Neutrophil (primary cell): Measurements from ENCODE around the gene ABCG8.

Source experiments
- H3K27ac ChIP-seq: fragments of 200-600 bp; sonication (generic); 2 replicates; pipeline ENCODE4 v1.5.1; 2016; ENCODE audit warnings: mild to moderate bottlenecking, moderate library complexity
- H3K27me3 ChIP-seq: fragments of 200-600 bp; sonication (generic); 2 replicates; pipeline ENCODE4 v1.6.0; 2016; ENCODE audit warnings: mild to moderate bottlenecking
- H3K36me3 ChIP-seq: fragments of 200-600 bp; sonication (generic); 2 replicates; pipeline ENCODE4 v1.5.1; 2017
- H3K4me1 ChIP-seq, 2 experiments: fragments of 200-600 bp in 1 of 2; sonication (generic) in 1 of 2; 1 replicate in 1 of 2; 2 replicates in 1 of 2; pipeline versions ENCODE4 v1.5.1 to v1.6.1; 2013 to 2016; ENCODE audit warnings: low read depth in 1 of 2, low read length in 1 of 2, mild to moderate bottlenecking in 1 of 2, moderate library complexity in 1 of 2; ENCODE audit not compliant: control insufficient read depth in 1 of 2, insufficient read depth in 1 of 2
- H3K4me3 ChIP-seq, 2 experiments: fragments of 200-600 bp in 1 of 2; sonication (generic) in 1 of 2; 1 replicate in 1 of 2; 2 replicates in 1 of 2; pipeline ENCODE4 v1.5.1; 2013 to 2016; ENCODE audit warnings: low read depth in 1 of 2, low read length in 1 of 2, mild to moderate bottlenecking in 1 of 2, moderate library complexity in 1 of 2
- H3K9me3 ChIP-seq: fragments of 200-600 bp; sonication (generic); 2 replicates; pipeline ENCODE4 v1.5.1; 2016
- TF ChIP-seq, protein P1 (sequence below): fragments of 200-600 bp; sonication (generic); IDR thresholded peaks from 2 replicates; pipeline ENCODE4 v1.5.1; 2016; ENCODE audit warnings: antibody characterized with exemption

Gene ABCG8

DNA sequence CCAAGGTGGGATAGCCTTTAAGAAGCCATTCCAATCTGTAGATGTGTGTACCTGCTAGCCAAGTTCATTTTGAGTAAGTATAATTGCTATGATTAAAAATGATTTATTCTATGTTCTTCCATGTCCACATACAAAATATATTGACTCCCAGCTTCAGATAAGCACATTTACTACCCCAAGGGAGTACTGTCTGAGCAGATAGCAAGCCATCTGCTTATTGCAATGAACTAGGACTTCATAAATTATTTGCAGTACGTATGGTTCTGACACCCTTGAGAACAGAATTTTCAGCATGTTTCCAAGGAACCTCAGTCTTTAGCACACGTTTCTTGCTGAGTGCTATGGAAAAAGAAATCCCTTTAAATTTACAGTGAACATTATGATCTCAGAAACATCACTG lies 28.3 kb upstream of the ABCG8 start:
- H3K4me1 ChIP-seq = no peaks in the 10 kb centered on the region
- no peaks in the 10 kb centered on the region for H3K9me3 ChIP-seq
- no peak overlapping the region for H3K4me3 ChIP-seq
- TF ChIP-seq, protein P1, sequence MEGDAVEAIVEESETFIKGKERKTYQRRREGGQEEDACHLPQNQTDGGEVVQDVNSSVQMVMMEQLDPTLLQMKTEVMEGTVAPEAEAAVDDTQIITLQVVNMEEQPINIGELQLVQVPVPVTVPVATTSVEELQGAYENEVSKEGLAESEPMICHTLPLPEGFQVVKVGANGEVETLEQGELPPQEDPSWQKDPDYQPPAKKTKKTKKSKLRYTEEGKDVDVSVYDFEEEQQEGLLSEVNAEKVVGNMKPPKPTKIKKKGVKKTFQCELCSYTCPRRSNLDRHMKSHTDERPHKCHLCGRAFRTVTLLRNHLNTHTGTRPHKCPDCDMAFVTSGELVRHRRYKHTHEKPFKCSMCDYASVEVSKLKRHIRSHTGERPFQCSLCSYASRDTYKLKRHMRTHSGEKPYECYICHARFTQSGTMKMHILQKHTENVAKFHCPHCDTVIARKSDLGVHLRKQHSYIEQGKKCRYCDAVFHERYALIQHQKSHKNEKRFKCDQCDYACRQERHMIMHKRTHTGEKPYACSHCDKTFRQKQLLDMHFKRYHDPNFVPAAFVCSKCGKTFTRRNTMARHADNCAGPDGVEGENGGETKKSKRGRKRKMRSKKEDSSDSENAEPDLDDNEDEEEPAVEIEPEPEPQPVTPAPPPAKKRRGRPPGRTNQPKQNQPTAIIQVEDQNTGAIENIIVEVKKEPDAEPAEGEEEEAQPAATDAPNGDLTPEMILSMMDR = no peak
- no peaks in the 10 kb centered on the region for H3K27me3 ChIP-seq
- H3K27ac ChIP-seq = no peak overlapping the region
- no peaks in the 10 kb centered on the region for H3K36me3 ChIP-seq

DNA sequence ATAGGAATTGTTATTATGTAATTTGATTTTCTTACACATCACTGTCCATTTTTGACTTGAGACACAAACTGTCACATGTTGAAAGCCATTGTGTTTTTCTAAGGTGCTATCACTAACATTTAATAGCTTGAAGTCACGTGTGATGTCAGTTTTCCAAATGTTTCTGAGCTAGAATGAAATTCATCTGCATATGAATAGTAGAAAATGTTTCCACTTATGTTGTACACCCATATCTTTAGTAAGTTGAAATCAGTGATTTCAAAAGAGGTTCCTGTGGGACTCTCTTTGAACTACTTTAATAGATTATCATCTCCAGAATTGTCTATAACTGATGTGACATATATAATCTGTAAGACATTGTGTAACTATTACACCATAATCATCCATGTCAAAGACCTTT lies 27.9 kb upstream of the ABCG8 start:
- Histone ChIP-seq H3K27me3 (no peaks in the 10 kb centered on the region), H3K4me1 (no peaks in the 10 kb centered on the region), H3K27ac (no peak overlapping the region), H3K4me3 (no peak overlapping the region), H3K36me3 (no peaks in the 10 kb centered on the region), H3K9me3 (no peaks in the 10 kb centered on the region)
- TF ChIP-seq, protein P1 = no peak

DNA sequence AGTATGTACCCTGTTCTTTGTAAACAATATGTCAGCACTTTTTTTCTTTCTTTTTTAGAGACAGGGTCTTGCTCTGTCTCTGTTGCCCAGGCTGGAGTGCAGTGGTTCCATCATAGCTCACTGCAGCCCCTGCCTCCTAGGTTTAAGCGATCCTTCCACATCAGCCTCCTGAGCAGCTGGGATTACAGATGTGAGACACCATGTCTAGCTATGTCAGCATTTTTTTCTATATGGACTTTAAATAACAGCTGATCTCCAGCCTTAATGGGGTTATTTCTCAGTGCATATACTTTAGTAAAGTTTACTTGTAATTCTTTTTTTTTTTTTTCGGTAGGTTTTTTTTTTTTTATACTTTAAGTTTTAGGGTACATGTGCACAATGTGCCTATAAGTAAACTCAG lies 26.8 kb upstream of the ABCG8 start:
- no peaks in the 10 kb centered on the region for H3K4me1 ChIP-seq
- TF ChIP-seq, protein P1 = no peak
- no peaks in the 10 kb centered on the region for H3K9me3 ChIP-seq
- no peaks in the 10 kb centered on the region for H3K36me3 ChIP-seq
- H3K4me3 ChIP-seq = no peak overlapping the region
- no peaks in the 10 kb centered on the region for H3K27me3 ChIP-seq
- no peak overlapping the region for H3K27ac ChIP-seq

- Histone ChIP-seq H3K27me3 (no peaks in the 10 kb centered on the region), H3K9me3 (no peaks in the 10 kb centered on the region), H3K4me1 (no peaks in the 10 kb centered on the region), H3K4me3 (no peak overlapping the region), H3K36me3 (no peaks in the 10 kb centered on the region), H3K27ac (no peak overlapping the region)
- TF ChIP-seq, protein P1 = no peak
These were observed 25.8 kb upstream of the ABCG8 start for GRCh38 chr2:43812947-43813346.

GRCh38 chr2:43814711-43815110 lies 24.1 kb upstream of the ABCG8 start:
- no peaks in the 10 kb centered on the region for H3K4me1 ChIP-seq
- no peaks in the 10 kb centered on the region for H3K27me3 ChIP-seq
- TF ChIP-seq, protein P1 = no peak
- H3K27ac ChIP-seq = no peak overlapping the region
- no peak overlapping the region for H3K4me3 ChIP-seq
- no peaks in the 10 kb centered on the region for H3K9me3 ChIP-seq
- no peaks in the 10 kb centered on the region for H3K36me3 ChIP-seq

DNA sequence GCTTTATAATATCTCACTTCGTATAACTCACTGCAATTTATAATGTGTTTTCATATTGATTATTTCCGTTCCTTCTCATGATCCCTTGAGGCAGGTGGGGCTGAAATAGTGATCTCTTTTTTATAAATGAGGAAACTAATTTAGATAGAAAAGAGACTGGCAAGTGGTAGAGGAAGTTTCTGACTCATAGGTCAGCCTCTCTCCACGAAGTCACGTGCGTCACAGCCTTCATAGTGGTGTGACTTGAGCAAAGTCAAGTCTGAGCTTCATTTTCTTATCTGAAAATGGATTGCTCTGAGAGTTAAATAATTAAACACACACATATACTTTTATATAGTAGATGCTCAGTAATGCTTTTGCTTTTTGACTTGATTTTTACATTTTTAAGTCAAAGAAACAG lies 20.0 kb upstream of the ABCG8 start:
- no peaks in the 10 kb centered on the region for H3K36me3 ChIP-seq
- no peaks in the 10 kb centered on the region for H3K27me3 ChIP-seq
- H3K4me3 ChIP-seq = no peak overlapping the region
- no peak overlapping the region for H3K27ac ChIP-seq
- TF ChIP-seq, protein P1 = no peak
- H3K9me3 ChIP-seq = no peaks in the 10 kb centered on the region
- peaks cover 20 to 25% of the 10 kb centered on the region in 2 experiments for H3K4me1 ChIP-seq
